Breast epithelium (tissue), 3 donors: ENCODE measurements around the gene TLE6.

Experiments
- CTCF ChIP-seq, 3 donors: fragments of 450-650 bp; IDR thresholded peaks; one replicate each; pipeline ENCODE4 v1.5.1; 2016 to 2017; ENCODE audit warnings: antibody characterized with exemption in 3 of 3, mild to moderate bottlenecking in 3 of 3, moderate library complexity in 3 of 3
- POLR2A ChIP-seq: fragments of 450-650 bp; IDR thresholded peaks from one replicate; pipeline ENCODE4 v1.6.1; 2016; ENCODE audit warnings: antibody characterized with exemption, mild to moderate bottlenecking, moderate library complexity
- POLR2AphosphoS5 ChIP-seq, 3 donors: sonication (generic); formaldehyde crosslinking; IDR thresholded peaks; one replicate each; pipeline ENCODE4 v1.6.1; 2017; ENCODE audit warnings: antibody characterized with exemption in 3 of 3

GRCh38 chr19:2970201-2970835, 7.0 kb upstream of the TLE6 start:
- TF ChIP-seq CTCF (IDR thresholded peaks at IDR 0.05) (no peak), POLR2A (no peak), POLR2AphosphoS5 (IDR thresholded peaks at IDR 0.05) (peak in 1 of 3 donors; percentile 15)
